Ramos (cell line): Measurements from ENCODE around the gene DPP10.
"Not testable (repeated sequence)": the region's sequence is repeated elsewhere in the genome, so short reads cannot be mapped to it uniquely, and the experiment has no call there.

Experiments used
- in situ Hi-C: fragments of 300-500 bp; cut with MboI; formaldehyde crosslinking; loops from one replicate; pipeline ENCODE4 v1.14.3; 2022; ENCODE audit warnings: low sequenced_read_pairs; ENCODE audit not compliant: unreplicated experiment

DPP10 gene

DNA sequence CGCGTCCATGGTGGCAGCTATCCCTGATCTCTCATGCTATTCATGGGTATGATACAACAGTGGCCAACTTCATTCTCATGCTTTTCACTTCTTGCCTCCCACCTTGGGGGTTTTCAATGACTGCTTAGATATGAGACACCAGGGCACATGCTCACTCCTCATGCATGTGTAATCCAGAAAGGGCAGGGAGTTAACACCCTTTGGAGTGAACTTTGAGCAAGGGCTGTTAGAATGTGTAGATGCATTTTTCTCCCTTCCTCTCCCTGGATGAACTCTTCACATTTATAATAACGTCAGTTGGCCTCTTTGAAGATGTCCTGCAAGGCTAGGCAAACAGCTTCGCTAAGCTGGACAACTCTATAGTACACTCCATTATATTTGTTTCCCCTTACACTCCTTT, 56.7 kb downstream of the DPP10 start:
- in situ Hi-C loops = no loop called here

DNA sequence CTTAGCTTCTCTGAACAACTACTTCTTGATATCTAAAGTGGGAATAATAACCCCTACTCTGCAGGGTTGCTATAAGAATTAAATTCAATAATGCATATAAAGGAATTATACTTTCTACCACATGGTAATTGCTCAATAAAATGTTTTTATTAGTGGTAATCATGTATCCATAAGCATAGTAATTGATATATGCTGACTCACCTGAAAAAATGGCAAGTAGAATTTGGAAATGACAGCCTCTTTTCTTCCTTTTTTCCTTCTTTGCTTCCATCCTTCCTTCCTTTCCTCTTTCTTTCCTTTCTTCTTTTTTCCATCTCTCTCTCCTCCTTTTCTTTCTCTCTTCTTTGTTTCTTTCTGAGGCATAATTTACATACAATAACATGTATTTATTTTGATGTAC, 65.3 kb downstream of the DPP10 start:
- in situ Hi-C loops = no loop called here

- in situ Hi-C loops = no loop called here
Observed at GRCh38 chr2:114515882-114516281, 73.4 kb downstream of the DPP10 start.

DNA sequence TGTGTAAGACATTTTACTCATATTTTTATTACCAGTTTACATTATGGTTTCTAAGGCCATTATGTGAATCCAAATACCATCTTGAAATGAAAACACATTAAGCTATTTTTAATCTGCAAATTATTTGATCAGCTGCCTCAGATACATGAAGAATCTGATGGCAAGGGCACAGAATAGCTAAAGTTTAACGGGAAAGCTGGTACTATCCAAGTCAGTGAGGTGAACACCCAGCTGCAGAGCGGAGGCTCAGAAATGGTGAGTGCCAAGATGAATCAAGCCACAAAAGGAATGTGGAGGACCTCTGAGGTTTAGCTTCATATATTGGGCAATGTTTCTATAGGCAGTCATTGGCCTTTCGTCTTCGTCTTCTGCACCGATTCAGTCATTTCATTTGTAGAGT, 75.1 kb downstream of the DPP10 start:
- in situ Hi-C loops = no loop called here

- in situ Hi-C loops = no loop called here
Observed at GRCh38 chr2:114518738-114519137, 76.3 kb downstream of the DPP10 start.

- in situ Hi-C loops = not testable (repeated sequence)
Observed at GRCh38 chr2:114522612-114523011, 80.2 kb downstream of the DPP10 start.

DNA sequence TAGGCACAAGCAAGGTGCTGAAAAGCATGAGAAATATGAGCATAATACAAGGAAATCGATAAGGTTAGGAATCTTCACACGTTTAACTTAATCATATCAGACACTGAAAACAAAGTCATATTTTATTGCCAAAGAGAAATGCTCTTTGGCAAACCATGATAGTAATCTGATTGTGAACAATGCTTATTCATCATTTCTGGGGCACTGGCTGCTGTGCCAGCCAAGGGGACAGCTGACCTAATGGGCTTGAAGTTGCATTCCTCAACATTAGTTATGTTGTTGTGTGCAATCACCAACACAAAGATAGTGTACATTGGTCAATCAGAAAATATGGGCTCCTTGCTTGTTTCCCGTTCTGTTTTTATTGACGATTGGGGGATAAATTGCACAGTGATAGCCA, 83.5 kb downstream of the DPP10 start:
- in situ Hi-C loops = no loop called here

GRCh38 chr2:114526841-114527240, 84.4 kb downstream of the DPP10 start:
- in situ Hi-C loops = no loop called here

- in situ Hi-C loops = no loop called here
Observed at GRCh38 chr2:114527330-114527983, 85.0 kb downstream of the DPP10 start.

- in situ Hi-C loops = no loop called here
Observed at GRCh38 chr2:114534116-114535084, 92.0 kb downstream of the DPP10 start.

DNA sequence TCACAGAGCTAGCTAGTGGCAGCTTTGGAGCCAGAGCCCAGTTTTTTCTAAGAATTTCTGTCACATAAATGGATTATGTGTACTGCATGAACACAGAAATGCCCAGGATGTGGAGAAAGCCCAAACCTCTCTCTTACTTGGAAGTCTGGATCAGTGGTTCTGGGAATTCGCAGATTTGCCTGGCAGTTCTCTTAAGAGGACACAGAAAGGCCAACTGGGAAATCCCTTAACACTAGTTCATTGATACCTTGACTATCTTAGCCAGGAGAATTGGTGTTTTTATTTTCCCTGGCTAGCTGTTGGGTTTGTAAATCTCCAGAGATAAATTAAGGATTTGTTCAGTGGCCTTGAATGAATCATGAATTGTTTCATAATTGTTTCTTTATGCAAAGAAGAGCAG, 95.3 kb downstream of the DPP10 start:
- in situ Hi-C loops = no loop called here

DNA sequence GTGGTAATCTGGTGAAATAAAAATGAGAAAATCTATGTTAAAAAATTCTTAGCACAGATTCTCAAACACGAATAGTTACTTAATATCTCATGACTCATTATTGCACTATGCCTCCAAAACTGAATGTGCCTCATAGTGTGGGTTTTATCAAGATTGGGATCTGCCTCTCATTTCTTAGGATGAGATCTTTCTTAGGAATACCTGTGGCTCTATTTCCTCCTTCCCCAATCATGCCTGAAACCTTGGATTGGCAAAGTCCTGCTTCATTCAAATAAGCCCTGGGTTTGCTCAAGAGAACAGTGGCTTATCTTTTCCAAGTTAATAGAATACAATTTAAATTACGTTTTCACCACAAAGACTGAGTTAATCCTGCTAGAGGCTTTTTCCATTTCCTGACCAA, 100.3 kb downstream of the DPP10 start:
- in situ Hi-C loops = no loop called here

DNA sequence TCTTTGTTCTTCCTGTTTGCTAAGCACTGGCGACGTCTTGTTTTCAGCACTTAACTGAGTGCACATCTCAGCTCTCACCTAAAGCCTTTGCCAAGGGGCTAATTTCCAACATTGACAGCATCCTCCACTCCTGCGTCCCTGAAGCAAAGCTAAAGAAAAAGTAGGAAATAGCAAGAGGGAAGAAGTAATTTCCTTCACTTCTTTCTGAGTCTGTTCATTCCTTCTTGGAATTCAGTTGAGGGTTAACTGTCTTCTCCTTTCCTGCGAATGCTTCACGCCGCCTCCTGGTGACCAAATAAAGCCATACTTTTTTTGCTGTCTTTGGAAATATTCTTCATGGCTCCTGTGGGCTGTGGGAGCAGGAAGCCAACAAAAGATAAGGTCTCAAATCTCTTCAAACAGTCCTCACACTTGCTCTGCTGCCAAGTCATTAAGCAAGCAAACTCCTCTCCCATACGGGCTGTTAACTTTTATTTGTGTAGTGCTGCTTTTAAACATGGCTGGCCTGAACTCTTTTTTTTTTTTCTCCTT, 100.9 kb downstream of the DPP10 start:
- in situ Hi-C loops = no loop called here

DNA sequence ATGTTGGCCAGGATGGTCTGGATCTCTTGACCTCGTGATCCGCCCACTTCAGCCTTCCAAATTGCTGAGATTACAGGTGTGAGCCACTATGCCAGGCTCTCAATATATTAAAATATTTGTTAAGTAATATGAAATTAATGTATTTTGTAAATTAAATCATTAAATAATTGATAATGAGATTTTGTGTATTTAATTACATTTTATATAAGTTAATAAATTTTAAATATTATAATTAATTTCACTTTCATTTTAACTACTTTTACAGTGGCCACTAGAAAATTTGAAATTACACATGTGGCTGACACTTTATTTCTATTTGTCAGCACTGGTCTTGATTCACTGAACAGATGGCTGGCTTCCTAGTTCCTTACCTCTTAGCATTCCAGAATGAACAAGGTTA, 102.6 kb downstream of the DPP10 start:
- in situ Hi-C loops = no loop called here

DNA sequence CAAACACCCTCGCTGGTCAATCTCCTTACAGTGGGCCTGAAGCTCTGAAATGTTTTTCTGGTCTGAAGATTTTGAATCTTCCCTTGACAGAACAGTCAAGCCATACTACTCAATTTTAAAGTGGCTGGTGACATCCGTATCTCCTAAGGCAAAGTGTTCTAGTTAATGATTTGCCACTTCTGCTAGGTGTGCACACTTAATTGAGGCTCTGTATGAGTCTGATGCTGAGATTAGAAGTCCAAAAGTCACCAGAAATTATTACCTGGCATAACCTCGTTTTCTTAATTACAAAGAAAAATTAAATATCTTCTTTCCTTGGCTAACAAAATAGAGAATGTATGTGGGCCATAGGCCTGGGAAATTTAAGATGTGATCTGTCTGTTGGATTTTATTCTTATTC, 104.1 kb downstream of the DPP10 start:
- in situ Hi-C loops = no loop called here

DNA sequence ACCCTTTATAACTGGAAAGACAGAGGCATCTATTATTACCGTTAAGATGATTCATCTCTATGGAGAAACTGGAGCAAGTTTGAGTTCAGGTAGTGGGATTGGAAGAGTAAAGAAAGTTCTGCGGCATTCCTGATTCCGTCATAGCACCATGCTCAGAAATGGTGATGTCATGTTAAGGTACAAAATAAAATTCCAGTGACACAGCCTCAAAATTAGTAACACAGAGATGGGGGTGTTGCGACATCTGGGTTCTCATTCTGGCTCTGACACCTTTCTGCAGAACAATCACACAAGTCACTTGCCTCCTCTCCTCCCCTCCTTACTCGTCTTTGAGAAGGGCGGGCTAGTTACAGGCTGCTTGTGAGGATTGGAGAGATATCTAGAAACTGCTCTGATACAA, 105.7 kb downstream of the DPP10 start:
- in situ Hi-C loops = no loop called here

DNA sequence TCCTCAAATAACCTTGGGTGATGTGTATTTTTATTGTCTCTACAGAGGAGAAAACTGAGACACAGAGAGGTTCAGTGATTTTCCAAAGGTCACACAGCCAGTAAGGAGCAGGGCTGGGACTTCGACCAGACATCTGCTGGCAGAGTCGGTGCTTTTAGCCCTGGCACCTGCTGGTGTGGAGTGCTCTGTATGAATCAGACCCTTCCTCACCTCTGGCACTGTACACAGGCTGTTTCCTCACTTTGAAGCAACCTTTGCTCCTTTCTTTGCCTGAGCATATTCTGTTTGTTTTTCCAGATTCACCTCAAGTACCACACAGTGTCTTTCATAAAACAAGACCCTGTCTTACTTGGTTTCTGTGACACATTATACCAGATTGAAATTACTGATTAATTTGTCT, 107.9 kb downstream of the DPP10 start:
- in situ Hi-C loops = no loop called here

GRCh38 chr2:114550895-114551793, 108.7 kb downstream of the DPP10 start:
- in situ Hi-C loops = no loop called here

DNA sequence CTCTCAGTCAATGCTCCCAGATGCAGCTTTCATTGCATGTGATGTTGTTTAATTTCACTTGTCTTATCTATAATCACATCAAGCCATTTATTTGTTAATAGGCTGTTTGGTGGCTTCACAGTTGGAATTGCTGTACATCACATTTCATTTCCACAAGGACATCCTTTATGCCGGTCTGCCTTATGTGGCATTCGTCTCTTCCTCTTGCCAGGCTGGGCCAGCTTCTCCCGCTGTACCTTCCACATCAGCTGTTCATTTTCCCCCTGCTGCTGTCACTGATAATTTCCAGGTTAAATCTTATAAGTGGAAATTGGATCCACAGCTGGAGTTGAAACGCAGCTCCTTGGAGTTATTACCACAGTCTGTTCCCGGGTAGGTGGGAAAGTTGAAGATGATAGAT, 110.6 kb downstream of the DPP10 start:
- in situ Hi-C loops = no loop called here

- in situ Hi-C loops = no loop called here
Observed at GRCh38 chr2:114569166-114569565, 126.7 kb downstream of the DPP10 start.
